ENCODE data around the gene GALNT17.
"Not testable (repeated sequence)": the region's sequence is repeated elsewhere in the genome, so short reads cannot be mapped to it uniquely, and the experiment has no call there.

Gene GALNT17

GRCh38 chr7:71731740-71732139 lies 599.8 kb downstream of the GALNT17 start:
- DNase-seq: no peak
- Histone ChIP-seq H3K27me3 (replicated peaks in 2 of 5; ENCODE audit: control insufficient read depth in 4 of 5, insufficient read depth in 5 of 5, low read length in 4 of 5) (peaks cover 0 to 5% (median 0%) of the 10 kb centered on the region in 5 experiments), H3K9me3 (ENCODE audit: control extremely low read depth in 1 of 5, control insufficient read depth in 4 of 5, insufficient read depth in 2 of 5, low read depth in 1 of 5, low read length in 4 of 5) (peaks cover 0 to 3% (median 1%) of the 10 kb centered on the region in 5 experiments), H3K36me3 (ENCODE audit: control insufficient read depth in 4 of 4, insufficient read depth in 4 of 4, low read length in 3 of 4) (no peaks in the 10 kb centered on the region), H3K27ac (ENCODE audit: insufficient read depth in 1 of 2, low read depth in 1 of 2, low read length in 2 of 2, poor library complexity in 1 of 2, severe bottlenecking in 2 of 2) (no peak overlapping the region), H3K4me3 (ENCODE audit: control insufficient read depth in 1 of 7, extremely low read depth in 1 of 7, insufficient read depth in 4 of 7, low read depth in 2 of 7, low read length in 6 of 7) (no peak overlapping the region), H3K4me1 (ENCODE audit: control extremely low read depth in 1 of 4, control insufficient read depth in 4 of 4, insufficient read depth in 4 of 4, low read length in 3 of 4) (peaks cover 0 to 5% (median 3%) of the 10 kb centered on the region in 4 experiments)
- POLR2A ChIA-PET: no interaction called here
- CTCF ChIA-PET: interaction anchor here (0.8 to 5.8 kb wide), 3 partner anchors 22 to 902 kb away, joined by 4 to 48 read pairs (median 11); no protein-coding TSS in a partner anchor
- over 99% methylated on average over 9 of the region's 9 CpGs for WGBS (ENCODE audit: insufficient coverage)

GRCh38 chr7:71733107-71733870 lies 601.3 kb downstream of the GALNT17 start:
- CTCF ChIA-PET: interaction anchor here (0.7 to 5.8 kb wide), 9 partner anchors 9 to 907 kb away, joined by 3 to 48 read pairs (median 4); no protein-coding TSS in a partner anchor
- POLR2A ChIA-PET: no interaction called here
- H3K4me3 ChIP-seq (ENCODE audit: control insufficient read depth in 1 of 7, extremely low read depth in 1 of 7, insufficient read depth in 4 of 7, low read depth in 2 of 7, low read length in 6 of 7): peak overlapping the region in 4 of 7 experiments; percentile 27 to 58 (median 54)
- WGBS (ENCODE audit: insufficient coverage): 2% methylated on average over 21 of the region's 29 CpGs
- peaks cover 0 to 5% (median 0%) of the 10 kb centered on the region in 5 experiments for H3K27me3 ChIP-seq (replicated peaks in 2 of 5; ENCODE audit: control insufficient read depth in 4 of 5, insufficient read depth in 5 of 5, low read length in 4 of 5)
- DNase-seq: peak; percentile 72 to 84 (median 79)
- peaks cover 0 to 5% (median 3%) of the 10 kb centered on the region in 4 experiments for H3K4me1 ChIP-seq (ENCODE audit: control extremely low read depth in 1 of 4, control insufficient read depth in 4 of 4, insufficient read depth in 4 of 4, low read length in 3 of 4)
- H3K36me3 ChIP-seq (ENCODE audit: control insufficient read depth in 4 of 4, insufficient read depth in 4 of 4, low read length in 3 of 4): no peaks in the 10 kb centered on the region
- peaks cover 0 to 3% (median 0%) of the 10 kb centered on the region in 5 experiments for H3K9me3 ChIP-seq (ENCODE audit: control extremely low read depth in 1 of 5, control insufficient read depth in 4 of 5, insufficient read depth in 2 of 5, low read depth in 1 of 5, low read length in 4 of 5)
- no peak overlapping the region for H3K27ac ChIP-seq (ENCODE audit: insufficient read depth in 1 of 2, low read depth in 1 of 2, low read length in 2 of 2, poor library complexity in 1 of 2, severe bottlenecking in 2 of 2)

GRCh38 chr7:71735961-71736556 lies 604.1 kb downstream of the GALNT17 start:
- POLR2A ChIA-PET: no interaction called here
- no peaks in the 10 kb centered on the region for H3K9me3 ChIP-seq (ENCODE audit: control extremely low read depth in 1 of 5, control insufficient read depth in 4 of 5, insufficient read depth in 2 of 5, low read depth in 1 of 5, low read length in 4 of 5)
- CTCF ChIA-PET: interaction anchor here (0.8 to 5.8 kb wide), 8 partner anchors 14 to 908 kb away, joined by 3 to 48 read pairs (median 4); no protein-coding TSS in a partner anchor
- H3K27ac ChIP-seq (ENCODE audit: insufficient read depth in 1 of 2, low read depth in 1 of 2, low read length in 2 of 2, poor library complexity in 1 of 2, severe bottlenecking in 2 of 2): no peak overlapping the region
- peaks cover 0 to 5% (median 3%) of the 10 kb centered on the region in 4 experiments for H3K4me1 ChIP-seq (ENCODE audit: control extremely low read depth in 1 of 4, control insufficient read depth in 4 of 4, insufficient read depth in 4 of 4, low read length in 3 of 4)
- WGBS (ENCODE audit: insufficient coverage): 20% methylated on average over 5 of the region's 7 CpGs
- no peaks in the 10 kb centered on the region for H3K36me3 ChIP-seq (ENCODE audit: control insufficient read depth in 4 of 4, insufficient read depth in 4 of 4, low read length in 3 of 4)
- peak; percentile 53 to 80 (median 73) for DNase-seq
- peaks cover 0 to 1% (median 0%) of the 10 kb centered on the region in 5 experiments for H3K27me3 ChIP-seq (replicated peaks in 2 of 5; ENCODE audit: control insufficient read depth in 4 of 5, insufficient read depth in 5 of 5, low read length in 4 of 5)
- H3K4me3 ChIP-seq (ENCODE audit: control insufficient read depth in 1 of 7, extremely low read depth in 1 of 7, insufficient read depth in 4 of 7, low read depth in 2 of 7, low read length in 6 of 7): no peak overlapping the region

GRCh38 chr7:71737931-71738540 lies 606.1 kb downstream of the GALNT17 start:
- POLR2A ChIA-PET: not testable (repeated sequence)

DNA sequence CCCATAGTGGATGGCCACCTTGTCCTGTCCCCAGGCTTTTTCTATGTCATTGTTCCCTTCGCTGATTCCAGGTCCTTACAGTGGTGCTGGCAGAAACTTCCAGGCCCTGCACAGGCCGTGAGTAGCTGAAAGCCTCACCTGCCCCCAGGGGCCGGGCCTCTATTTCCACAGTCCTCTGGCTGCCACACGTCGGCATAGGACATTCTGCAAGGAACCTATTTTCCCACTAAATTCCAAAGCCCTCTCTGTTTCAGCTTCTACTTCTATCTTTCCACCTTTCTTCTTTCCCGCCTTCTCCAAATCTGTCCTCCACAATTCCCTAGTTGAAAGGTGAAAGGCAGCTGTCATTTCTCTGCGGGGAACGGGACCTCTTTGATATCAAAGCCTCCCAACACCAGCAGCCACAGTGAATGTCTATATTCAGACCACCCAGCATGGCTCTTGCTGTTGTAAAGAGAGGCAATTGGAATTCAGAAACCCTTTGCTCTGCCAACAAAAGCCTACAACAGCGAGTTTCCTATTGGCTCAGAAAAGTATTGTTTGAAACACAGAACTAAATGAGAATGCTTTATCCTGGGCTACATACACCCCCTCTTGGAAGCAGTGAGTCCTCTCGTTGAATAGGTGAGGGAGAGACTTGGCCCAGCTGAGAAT lies 607.7 kb downstream of the GALNT17 start:
- Histone ChIP-seq H3K27me3 (replicated peaks in 2 of 5; ENCODE audit: control insufficient read depth in 4 of 5, insufficient read depth in 5 of 5, low read length in 4 of 5) (no peaks in the 10 kb centered on the region), H3K9me3 (ENCODE audit: control extremely low read depth in 1 of 5, control insufficient read depth in 4 of 5, insufficient read depth in 2 of 5, low read depth in 1 of 5, low read length in 4 of 5) (no peaks in the 10 kb centered on the region), H3K27ac (ENCODE audit: insufficient read depth in 1 of 2, low read depth in 1 of 2, low read length in 2 of 2, poor library complexity in 1 of 2, severe bottlenecking in 2 of 2) (no peak overlapping the region), H3K36me3 (ENCODE audit: control insufficient read depth in 4 of 4, insufficient read depth in 4 of 4, low read length in 3 of 4) (no peaks in the 10 kb centered on the region), H3K4me3 (ENCODE audit: control insufficient read depth in 1 of 7, extremely low read depth in 1 of 7, insufficient read depth in 4 of 7, low read depth in 2 of 7, low read length in 6 of 7) (no peak overlapping the region), H3K4me1 (ENCODE audit: control extremely low read depth in 1 of 4, control insufficient read depth in 4 of 4, insufficient read depth in 4 of 4, low read length in 3 of 4) (no peaks in the 10 kb centered on the region)
- 97% methylated on average over 6 of the region's 10 CpGs for WGBS (ENCODE audit: insufficient coverage)
- ChIA-PET CTCF (interaction anchor here (1.6 to 2.7 kb wide), 2 partner anchors 15 to 910 kb away, joined by 4 to 6 read pairs; no protein-coding TSS in a partner anchor), POLR2A (no interaction called here)
- no peak for DNase-seq

More at GRCh38 chr7:71737931-71738540, 606.1 kb downstream of the GALNT17 start:
- CTCF ChIA-PET: interaction anchor here (1.3 to 2.7 kb wide), 3 partner anchors 14 to 908 kb away, joined by 3 to 6 read pairs (median 3); no protein-coding TSS in a partner anchor
- H3K36me3 ChIP-seq (ENCODE audit: control insufficient read depth in 4 of 4, insufficient read depth in 4 of 4, low read length in 3 of 4); H3K4me1 ChIP-seq (ENCODE audit: control extremely low read depth in 1 of 4, control insufficient read depth in 4 of 4, insufficient read depth in 4 of 4, low read length in 3 of 4); H3K27ac ChIP-seq (ENCODE audit: insufficient read depth in 1 of 2, low read depth in 1 of 2, low read length in 2 of 2, poor library complexity in 1 of 2, severe bottlenecking in 2 of 2); H3K27me3 ChIP-seq (replicated peaks in 2 of 5; ENCODE audit: control insufficient read depth in 4 of 5, insufficient read depth in 5 of 5, low read length in 4 of 5); H3K9me3 ChIP-seq (ENCODE audit: control extremely low read depth in 1 of 5, control insufficient read depth in 4 of 5, insufficient read depth in 2 of 5, low read depth in 1 of 5, low read length in 4 of 5); H3K4me3 ChIP-seq (ENCODE audit: control insufficient read depth in 1 of 7, extremely low read depth in 1 of 7, insufficient read depth in 4 of 7, low read depth in 2 of 7, low read length in 6 of 7); DNase-seq: not testable (repeated sequence)
- 100% methylated on average over 13 of the region's 42 CpGs for WGBS (ENCODE audit: insufficient coverage)

DNA sequence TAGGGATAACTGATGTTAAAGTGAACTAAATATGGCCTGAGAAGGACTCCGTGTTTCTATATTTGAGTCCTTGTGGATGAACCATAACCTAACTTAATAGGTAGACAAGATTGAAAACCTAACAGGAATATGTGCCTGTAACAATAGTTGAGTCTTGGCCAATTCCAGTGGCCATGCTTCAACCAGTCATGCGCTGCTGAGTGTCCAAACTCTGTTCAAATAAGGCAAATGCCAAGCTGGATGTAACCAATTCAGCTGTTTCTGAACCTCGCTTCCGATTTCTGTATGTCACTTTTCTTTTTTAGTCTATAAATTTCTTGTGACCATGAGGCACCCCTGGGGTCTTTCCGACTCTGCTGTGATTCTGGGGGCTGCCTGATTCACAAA lies 608.2 kb downstream of the GALNT17 start:
- Histone ChIP-seq H3K27me3 (replicated peaks in 2 of 5; ENCODE audit: control insufficient read depth in 4 of 5, insufficient read depth in 5 of 5, low read length in 4 of 5) (no peaks in the 10 kb centered on the region), H3K9me3 (ENCODE audit: control extremely low read depth in 1 of 5, control insufficient read depth in 4 of 5, insufficient read depth in 2 of 5, low read depth in 1 of 5, low read length in 4 of 5) (no peaks in the 10 kb centered on the region), H3K36me3 (ENCODE audit: control insufficient read depth in 4 of 4, insufficient read depth in 4 of 4, low read length in 3 of 4) (no peaks in the 10 kb centered on the region), H3K4me1 (ENCODE audit: control extremely low read depth in 1 of 4, control insufficient read depth in 4 of 4, insufficient read depth in 4 of 4, low read length in 3 of 4) (no peaks in the 10 kb centered on the region), H3K4me3 (ENCODE audit: control insufficient read depth in 1 of 7, extremely low read depth in 1 of 7, insufficient read depth in 4 of 7, low read depth in 2 of 7, low read length in 6 of 7) (no peak overlapping the region), H3K27ac (ENCODE audit: insufficient read depth in 1 of 2, low read depth in 1 of 2, low read length in 2 of 2, poor library complexity in 1 of 2, severe bottlenecking in 2 of 2) (no peak overlapping the region)
- POLR2A ChIA-PET: no interaction called here
- 97% methylated on average over 4 of the region's 5 CpGs for WGBS (ENCODE audit: insufficient coverage)
- CTCF ChIA-PET: interaction anchor here (1.6 to 2.7 kb wide), 2 partner anchors 14 to 910 kb away, joined by 4 to 6 read pairs; no protein-coding TSS in a partner anchor
- DNase-seq: no peak

All from common myeloid progenitor, CD34-positive (primary cell).